CD4-positive, alpha-beta memory T cell (primary cell): ENCODE results near the gene MALAT1. TPM values are rescaled to one million over a fixed set of nuclear protein-coding genes. Genes with fewer than 3 reads are reported as not detected.
A peak's percentile ranks its signal among the peaks of the same experiment; 100 is the strongest.

ENCODE experiments used
- CTCF ChIA-PET: fragments of 350-600 bp; sonication (Branson Sonifier 250); formaldehyde crosslinking; loops from one replicate; lab custom pipeline; 2021; ENCODE audit warnings: inconsistent platforms; ENCODE audit not compliant: partially characterized antibody; lab: Charles Lee
- POLR2A ChIA-PET: fragments of 350-600 bp; sonication (Branson Sonifier 250); formaldehyde crosslinking; loops from one replicate; lab custom pipeline; 2021; ENCODE audit not compliant: partially characterized antibody; lab: Charles Lee
- DNase-seq, 5 donors: peaks; one replicate each; pipeline versions ENCODE4 v3.0.0 to v3.0.0-alpha.2; 2020 to 2022; ENCODE audit warnings: mixed read lengths in 1 of 5
- H3K27ac ChIP-seq: one replicate; pipeline ENCODE4 v1.7.0; 2013; ENCODE audit warnings: low read depth, low read length
- H3K27me3 ChIP-seq: 2 replicates; pipeline ENCODE4 v1.7.0; 2013; ENCODE audit warnings: mild to moderate bottlenecking, low read length, moderate library complexity; ENCODE audit not compliant: insufficient read depth
- H3K36me3 ChIP-seq: 2 replicates; pipeline ENCODE4 v1.7.0; 2013; ENCODE audit warnings: mild to moderate bottlenecking, low read length, moderate library complexity; ENCODE audit not compliant: insufficient read depth
- H3K4me1 ChIP-seq: 2 replicates; pipeline ENCODE4 v1.7.0; 2013; ENCODE audit warnings: mild to moderate bottlenecking, low read length, moderate library complexity; ENCODE audit not compliant: insufficient read depth
- H3K4me3 ChIP-seq, 2 donors: one replicate each; pipeline ENCODE4 v1.7.0; 2013; ENCODE audit warnings: low read length in 2 of 2, mild to moderate bottlenecking in 1 of 2
- H3K9me3 ChIP-seq, 2 donors: one replicate each; pipeline ENCODE4 v1.7.0; 2013; ENCODE audit warnings: low read length in 2 of 2, control low read depth in 1 of 2; ENCODE audit not compliant: control insufficient read depth in 1 of 2
- H3K27ac Mint-ChIP-seq, 7 donors: one replicate each; pipeline ENCODE4 v1.8.0; 2020 to 2021; ENCODE audit warnings: mixed read lengths in 7 of 7, mild to moderate bottlenecking in 6 of 7, inconsistent platforms in 3 of 7, moderate library complexity in 3 of 7
- H3K27me3 Mint-ChIP-seq, 2 donors: one replicate each; pipeline ENCODE4 v1.8.0; 2020 to 2021; ENCODE audit warnings: mixed read lengths in 2 of 2
- H3K36me3 Mint-ChIP-seq, 2 donors: one replicate each; pipeline ENCODE4 v1.8.0; 2020 to 2021; ENCODE audit warnings: mixed read lengths in 2 of 2, inconsistent platforms in 1 of 2, mild to moderate bottlenecking in 1 of 2
- H3K4me1 Mint-ChIP-seq, 4 donors: one replicate each; pipeline ENCODE4 v1.8.0; 2020 to 2021; ENCODE audit warnings: mixed read lengths in 4 of 4, mild to moderate bottlenecking in 1 of 4
- H3K4me3 Mint-ChIP-seq, 8 donors: one replicate each; pipeline ENCODE4 v1.8.0; 2020 to 2021; ENCODE audit warnings: mixed read lengths in 8 of 8, mild to moderate bottlenecking in 7 of 8, moderate library complexity in 6 of 8, inconsistent platforms in 3 of 8
- H3K9me3 Mint-ChIP-seq, 8 donors: one replicate each; pipeline ENCODE4 v1.8.0; 2020 to 2021; ENCODE audit warnings: mixed read lengths in 8 of 8, mild to moderate bottlenecking in 5 of 8, inconsistent platforms in 3 of 8, moderate library complexity in 1 of 8
- intact Hi-C: fragments of 100-400 bp; cut with micrococcal nuclease; formaldehyde crosslinking; loops from one replicate; pipeline ENCODE4 v1.15.1; 2023
- polyA plus RNA-seq, 2 donors: library from polyadenylated mRNA; unstranded; fragments of 300-500 nt; fragmentation: Illumina TruSeq; gene quantifications; one replicate each; pipeline ENCODE4 v1.2.3, GENCODE V29; 2021
- total RNA-seq, 2 experiments: library from RNA; stranded (reverse); gene quantifications; one replicate each; pipeline ENCODE4 v1.2.3, GENCODE V29; 2021

The MALAT1 gene
- total and polyA plus RNA-seq, 4 experiments from 2014 or later, result 2,969 to 29,932 (median 16,273) TPM

GRCh38 chr11:65497141-65498041 is 1.5 kb upstream of the MALAT1 start:
- H3K4me3 ChIP-seq, result peak overlapping the region; percentile 96 to 99
- DNase-seq, result peak; percentile 97 to 98 (median 97)
- H3K27me3 ChIP-seq, result no peaks in the 10 kb centered on the region
- POLR2A ChIA-PET, result interaction anchor here (0.6 to 27.2 kb wide), 68 partner anchors 10 to 1742 kb away, joined by 3 to 3839 read pairs (median 6); partner anchors contain the start of genes CAPN1, CDC42EP2, CFL1 and DPF2
- peaks cover 16% of the 10 kb centered on the region for H3K4me1 ChIP-seq
- Mint-ChIP-seq H3K27ac (no peak overlapping the region), H3K27me3 (peaks cover 0 to 3% of the 10 kb centered on the region in 2 donors), H3K4me3 (peak overlapping the region in 1 of 8 donors; percentile 85), H3K36me3 (peaks cover 0 to 7% of the 10 kb centered on the region in 2 donors), H3K9me3 (peaks cover 0 to 4% (median 0%) of the 10 kb centered on the region in 8 donors), H3K4me1 (peaks cover 7 to 41% (median 20%) of the 10 kb centered on the region in 4 donors)
- intact Hi-C loops, result loop anchor here (1.0 kb wide), 4 partner anchors 13 to 72 kb away; no protein-coding TSS in a partner anchor
- no peaks in the 10 kb centered on the region for H3K9me3 ChIP-seq
- H3K36me3 ChIP-seq, result peaks cover 21% of the 10 kb centered on the region
- CTCF ChIA-PET, result interaction anchor here (0.9 to 8.5 kb wide), 14 partner anchors 10 to 181 kb away, joined by 3 to 192 read pairs (median 4); partner anchors contain the start of genes NEAT1 and SCYL1
- H3K27ac ChIP-seq, result peak overlapping the region; percentile 97

- peak overlapping the region; percentile 96 to 99 for H3K4me3 ChIP-seq
- Mint-ChIP-seq H3K36me3 (peaks cover 0 to 7% of the 10 kb centered on the region in 2 donors), H3K4me3 (no peak overlapping the region), H3K4me1 (peaks cover 7 to 42% (median 17%) of the 10 kb centered on the region in 4 donors), H3K27ac (no peak overlapping the region), H3K27me3 (peaks cover 0 to 3% of the 10 kb centered on the region in 2 donors), H3K9me3 (peaks cover 0 to 4% (median 0%) of the 10 kb centered on the region in 8 donors)
- peaks cover 16% of the 10 kb centered on the region for H3K4me1 ChIP-seq
- ChIA-PET CTCF (interaction anchor here (0.9 to 8.5 kb wide), 11 partner anchors 10 to 131 kb away, joined by 3 to 192 read pairs (median 6); partner anchors contain the start of genes NEAT1 and SCYL1), POLR2A (interaction anchor here (0.6 to 27.2 kb wide), 71 partner anchors 10 to 1168 kb away, joined by 3 to 3839 read pairs (median 7); partner anchors contain the start of genes CCDC85B, CDC42BPG, CDC42EP2 and CFL1)
- peak; percentile 72 to 82 (median 76) for DNase-seq
- intact Hi-C loops, result no loop called here
- H3K36me3 ChIP-seq, result peaks cover 29% of the 10 kb centered on the region
- no peaks in the 10 kb centered on the region for H3K9me3 ChIP-seq
- no peaks in the 10 kb centered on the region for H3K27me3 ChIP-seq
- H3K27ac ChIP-seq, result peak overlapping the region; percentile 97
These were observed 661 bp upstream of the MALAT1 start for GRCh38 chr11:65498042-65498726.

- H3K4me3 ChIP-seq, result peak overlapping the region; percentile 96 to 99
- ChIA-PET POLR2A (interaction anchor here (0.8 to 27.2 kb wide), 52 partner anchors 10 to 791 kb away, joined by 3 to 3839 read pairs (median 10); partner anchors contain the start of genes CCDC85B, CDC42BPG, CDC42EP2 and CFL1), CTCF (interaction anchor here (1.2 to 8.5 kb wide), 7 partner anchors 9 to 131 kb away, joined by 3 to 192 read pairs (median 17); partner anchors contain the start of genes NEAT1 and SCYL1)
- no peak overlapping the region for H3K4me3 Mint-ChIP-seq
- intact Hi-C loops, result no loop called here
- peaks cover 0 to 5% (median 0%) of the 10 kb centered on the region in 8 donors for H3K9me3 Mint-ChIP-seq
- H3K4me1 ChIP-seq, result peaks cover 16% of the 10 kb centered on the region
- DNase-seq, result no peak
- H3K27me3 ChIP-seq, result no peaks in the 10 kb centered on the region
- peaks cover 34% of the 10 kb centered on the region for H3K36me3 ChIP-seq
- H3K27ac ChIP-seq, result peak overlapping the region; percentile 97
- no peak overlapping the region for H3K27ac Mint-ChIP-seq
- no peaks in the 10 kb centered on the region for H3K9me3 ChIP-seq
- H3K27me3 Mint-ChIP-seq, result peaks cover 0 to 3% of the 10 kb centered on the region in 2 donors
- H3K36me3 Mint-ChIP-seq, result peaks cover 3 to 9% of the 10 kb centered on the region in 2 donors
- H3K4me1 Mint-ChIP-seq, result peaks cover 8 to 43% (median 19%) of the 10 kb centered on the region in 4 donors
These were observed 193 bp upstream of the MALAT1 start for GRCh38 chr11:65498727-65498976.

GRCh38 chr11:65499713-65500386 is 1.0 kb downstream of the MALAT1 start:
- ChIA-PET POLR2A (interaction anchor here (0.8 to 27.2 kb wide), 44 partner anchors 9 to 736 kb away, joined by 3 to 3839 read pairs (median 16); partner anchors contain the start of genes CCDC85B, CDC42BPG, CDC42EP2 and CFL1), CTCF (interaction anchor here (0.8 to 8.5 kb wide), 15 partner anchors 8 to 170 kb away, joined by 3 to 192 read pairs (median 4); partner anchors contain the start of gene NEAT1)
- H3K9me3 ChIP-seq, result no peaks in the 10 kb centered on the region
- H3K4me3 ChIP-seq, result peak overlapping the region; percentile 96 to 99
- intact Hi-C loops, result loop anchor here (1.0 kb wide), 1 partner anchor 7 kb away; no protein-coding TSS in a partner anchor
- H3K36me3 ChIP-seq, result peaks cover 46% of the 10 kb centered on the region
- Mint-ChIP-seq H3K27me3 (peaks cover 0 to 3% of the 10 kb centered on the region in 2 donors), H3K4me1 (peaks cover 15 to 49% (median 27%) of the 10 kb centered on the region in 4 donors), H3K4me3 (no peak overlapping the region), H3K9me3 (peaks cover 0 to 5% (median 0%) of the 10 kb centered on the region in 8 donors), H3K27ac (no peak overlapping the region), H3K36me3 (peaks cover 15 to 21% of the 10 kb centered on the region in 2 donors)
- peak in 3 of 5 donors; percentile 22 to 43 (median 32) for DNase-seq
- peaks cover 28% of the 10 kb centered on the region for H3K4me1 ChIP-seq
- H3K27ac ChIP-seq, result peak overlapping the region; percentile 97
- no peaks in the 10 kb centered on the region for H3K27me3 ChIP-seq

GRCh38 chr11:65500387-65501185 is 1.7 kb downstream of the MALAT1 start:
- Mint-ChIP-seq H3K4me3 (no peak overlapping the region), H3K4me1 (peaks cover 19 to 56% (median 33%) of the 10 kb centered on the region in 4 donors), H3K27me3 (peaks cover 0 to 3% of the 10 kb centered on the region in 2 donors), H3K27ac (no peak overlapping the region), H3K9me3 (peaks cover 0 to 5% (median 0%) of the 10 kb centered on the region in 8 donors), H3K36me3 (peaks cover 21 to 27% of the 10 kb centered on the region in 2 donors)
- CTCF ChIA-PET, result interaction anchor here (0.8 to 8.5 kb wide), 13 partner anchors 7 to 171 kb away, joined by 3 to 192 read pairs (median 5); partner anchors contain the start of gene NEAT1
- Histone ChIP-seq H3K27me3 (no peaks in the 10 kb centered on the region), H3K36me3 (peaks cover 53% of the 10 kb centered on the region), H3K27ac (peak overlapping the region; percentile 97), H3K4me1 (peaks cover 35% of the 10 kb centered on the region), H3K4me3 (peak overlapping the region; percentile 96 to 99), H3K9me3 (no peaks in the 10 kb centered on the region)
- peak; percentile 42 to 57 (median 49) for DNase-seq
- POLR2A ChIA-PET, result interaction anchor here (0.8 to 27.2 kb wide), 32 partner anchors 8 to 390 kb away, joined by 3 to 3839 read pairs (median 22); partner anchors contain the start of genes CCDC85B, CDC42EP2, CFL1 and DPF2
- intact Hi-C loops, result no loop called here
